ENCODE results near the gene XPO6. TPM values are rescaled to one million over a fixed set of nuclear protein-coding genes. Genes with fewer than 3 reads are reported as not detected.

The XPO6 gene, protein sequence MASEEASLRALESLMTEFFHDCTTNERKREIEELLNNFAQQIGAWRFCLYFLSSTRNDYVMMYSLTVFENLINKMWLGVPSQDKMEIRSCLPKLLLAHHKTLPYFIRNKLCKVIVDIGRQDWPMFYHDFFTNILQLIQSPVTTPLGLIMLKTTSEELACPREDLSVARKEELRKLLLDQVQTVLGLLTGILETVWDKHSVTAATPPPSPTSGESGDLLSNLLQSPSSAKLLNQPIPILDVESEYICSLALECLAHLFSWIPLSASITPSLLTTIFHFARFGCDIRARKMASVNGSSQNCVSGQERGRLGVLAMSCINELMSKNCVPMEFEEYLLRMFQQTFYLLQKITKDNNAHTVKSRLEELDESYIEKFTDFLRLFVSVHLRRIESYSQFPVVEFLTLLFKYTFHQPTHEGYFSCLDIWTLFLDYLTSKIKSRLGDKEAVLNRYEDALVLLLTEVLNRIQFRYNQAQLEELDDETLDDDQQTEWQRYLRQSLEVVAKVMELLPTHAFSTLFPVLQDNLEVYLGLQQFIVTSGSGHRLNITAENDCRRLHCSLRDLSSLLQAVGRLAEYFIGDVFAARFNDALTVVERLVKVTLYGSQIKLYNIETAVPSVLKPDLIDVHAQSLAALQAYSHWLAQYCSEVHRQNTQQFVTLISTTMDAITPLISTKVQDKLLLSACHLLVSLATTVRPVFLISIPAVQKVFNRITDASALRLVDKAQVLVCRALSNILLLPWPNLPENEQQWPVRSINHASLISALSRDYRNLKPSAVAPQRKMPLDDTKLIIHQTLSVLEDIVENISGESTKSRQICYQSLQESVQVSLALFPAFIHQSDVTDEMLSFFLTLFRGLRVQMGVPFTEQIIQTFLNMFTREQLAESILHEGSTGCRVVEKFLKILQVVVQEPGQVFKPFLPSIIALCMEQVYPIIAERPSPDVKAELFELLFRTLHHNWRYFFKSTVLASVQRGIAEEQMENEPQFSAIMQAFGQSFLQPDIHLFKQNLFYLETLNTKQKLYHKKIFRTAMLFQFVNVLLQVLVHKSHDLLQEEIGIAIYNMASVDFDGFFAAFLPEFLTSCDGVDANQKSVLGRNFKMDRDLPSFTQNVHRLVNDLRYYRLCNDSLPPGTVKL
- total RNA-seq (100 to 1,000 TPM in 1 of 2 donors, 10 to 100 TPM in 1; 88.6 to 103 TPM), polyA plus RNA-seq (10 to 100 TPM; 28.0 to 85.1 TPM)
- long read RNA-seq, donor 1, partial matches to known transcripts = 31 of 52 reads
- long read RNA-seq, donor 1, other reads (novel, unspliced or antisense) = 21 of 52 reads
- long read RNA-seq, donor 2, full-length matches to known transcripts = 1 of 22 reads
- long read RNA-seq, donor 2, partial matches to known transcripts = 13 of 22 reads
- long read RNA-seq, donor 2, other reads (novel, unspliced or antisense) = 8 of 22 reads

DNA sequence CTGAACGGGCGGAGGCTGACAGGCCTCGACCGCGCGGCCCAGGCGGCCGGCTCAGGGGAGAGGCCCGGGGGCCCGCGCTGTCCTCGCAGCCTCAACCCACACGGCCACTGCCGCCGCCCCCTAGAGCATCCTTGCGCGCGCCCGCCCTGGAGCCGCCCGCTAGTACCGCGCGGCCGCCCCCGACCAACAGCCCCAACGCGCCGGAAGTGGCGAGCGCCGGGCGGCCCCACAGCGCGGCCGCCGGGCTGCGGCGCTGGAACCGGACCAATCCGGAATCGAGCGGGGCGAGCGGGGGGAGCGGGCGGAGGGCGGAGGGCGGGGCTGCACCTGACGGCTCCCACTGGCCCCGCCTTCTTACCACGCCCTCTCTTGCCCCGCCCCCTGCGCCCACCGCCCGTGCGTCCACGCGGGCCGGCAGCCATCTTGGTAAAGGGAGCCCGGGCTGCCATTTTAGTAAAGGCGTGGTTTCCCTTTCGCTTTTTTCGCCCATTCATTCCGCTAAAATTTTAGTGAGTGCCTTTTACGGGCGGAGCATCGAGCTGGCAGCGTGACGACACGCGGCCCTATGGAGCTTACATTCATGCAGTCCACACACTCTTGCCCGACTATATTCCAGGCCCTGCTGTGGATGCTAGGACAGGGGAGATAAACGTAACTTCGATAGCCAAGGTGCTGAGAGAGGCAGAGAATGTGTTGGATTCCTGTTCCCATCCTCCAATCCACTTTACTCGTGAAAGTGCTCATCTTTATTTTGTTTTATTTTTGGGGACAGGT, at the start of gene XPO6:
XPO6 (minus strand) TSS at position 208 of the 774 bp plus-strand sequence. CDS start 597 bp downstream, outside the sequence.
- H3K36me3 ChIP-seq (ENCODE audit: control insufficient read depth in 1 of 2, insufficient read depth in 2 of 2, low read length in 1 of 2) = no peaks in the 10 kb centered on the region
- 1% methylated on average over 64 to 76 of the region's 76 CpGs for WGBS, 2 donors
- DNase-seq (peak; percentile 97 to 100), ATAC-seq (ENCODE audit: low FRiP score) (peak; percentile 97)
- no peaks in the 10 kb centered on the region for H3K9me3 ChIP-seq (ENCODE audit: control insufficient read depth, low read length)
- no peaks in the 10 kb centered on the region for H3K27me3 ChIP-seq (ENCODE audit: control insufficient read depth in 1 of 2, insufficient read depth in 2 of 2, low read length in 1 of 2)
- intact Hi-C loops (cut with DNase I) = loop anchor here (5.0 to 10.0 kb wide), 2 partner anchors 63 to 80 kb away; no protein-coding TSS in a partner anchor
- no peaks in the 10 kb centered on the region for H3K4me1 ChIP-seq (ENCODE audit: control insufficient read depth in 1 of 2, insufficient read depth in 2 of 2, low read length in 2 of 2)
- H3K27ac ChIP-seq (ENCODE audit: low read depth in 1 of 2, low read length in 2 of 2) = peak within 1 kb of the TSS; percentile 10 to 14
- H3K4me3 ChIP-seq (ENCODE audit: low read length in 2 of 2) = peak within 1 kb of the TSS; percentile 85 to 93

DNA sequence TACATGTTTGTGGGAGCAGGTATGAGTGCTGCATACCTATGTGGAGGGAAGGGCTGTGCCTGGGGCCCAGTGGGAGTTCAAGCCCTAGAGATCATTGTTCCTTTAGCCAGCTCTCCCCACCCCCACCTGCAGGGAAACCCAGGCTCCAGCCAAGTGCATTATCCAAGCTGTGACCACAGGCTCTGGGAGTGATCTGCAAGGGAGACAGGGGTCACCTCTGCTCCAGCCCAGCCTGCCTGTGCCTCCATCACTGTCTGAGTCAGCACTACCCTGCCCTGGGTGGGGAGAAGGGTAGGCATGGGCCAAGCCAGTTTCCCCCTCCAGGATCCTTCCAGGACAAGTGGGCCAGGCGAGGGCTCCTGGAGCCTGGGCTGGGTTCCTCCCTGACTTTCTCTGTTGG, 48.4 kb upstream of the XPO6 start:
- no peak overlapping the region for H3K4me3 ChIP-seq (ENCODE audit: low read length in 2 of 2)
- 79 to 90% methylated on average over 1 of the region's 1 CpG for WGBS, 2 donors
- no peak for DNase-seq
- H3K9me3 ChIP-seq (ENCODE audit: control insufficient read depth, low read length) = no peaks in the 10 kb centered on the region
- no peaks in the 10 kb centered on the region for H3K36me3 ChIP-seq (ENCODE audit: control insufficient read depth in 1 of 2, insufficient read depth in 2 of 2, low read length in 1 of 2)
- H3K4me1 ChIP-seq (ENCODE audit: control insufficient read depth in 1 of 2, insufficient read depth in 2 of 2, low read length in 2 of 2) = no peaks in the 10 kb centered on the region
- no peaks in the 10 kb centered on the region for H3K27me3 ChIP-seq (ENCODE audit: control insufficient read depth in 1 of 2, insufficient read depth in 2 of 2, low read length in 1 of 2)
- no peak for ATAC-seq (ENCODE audit: low FRiP score)
- intact Hi-C loops (cut with DNase I) = no loop called here
- H3K27ac ChIP-seq (ENCODE audit: low read depth in 1 of 2, low read length in 2 of 2) = no peak overlapping the region

DNA sequence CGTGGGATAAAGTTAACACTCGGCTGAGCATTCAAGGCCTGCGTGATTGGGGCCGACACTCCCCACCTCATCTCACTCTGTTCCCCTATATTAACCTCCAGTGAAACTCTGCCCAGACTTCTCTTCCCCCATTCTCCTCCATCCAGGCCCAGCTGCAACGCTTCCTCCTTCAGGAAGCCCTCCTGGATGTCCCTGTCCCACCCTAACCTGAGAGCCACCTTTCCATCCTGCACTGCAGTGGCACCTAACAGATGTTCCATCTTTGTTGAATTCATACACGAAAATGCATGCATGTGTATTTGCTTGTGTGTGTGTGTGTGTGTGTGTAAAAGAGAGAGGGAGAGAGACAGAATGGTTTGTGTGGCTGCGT, 48.0 kb upstream of the XPO6 start:
- Histone ChIP-seq H3K4me1 (ENCODE audit: control insufficient read depth in 1 of 2, insufficient read depth in 2 of 2, low read length in 2 of 2) (no peaks in the 10 kb centered on the region), H3K27ac (ENCODE audit: low read depth in 1 of 2, low read length in 2 of 2) (no peak overlapping the region), H3K9me3 (ENCODE audit: control insufficient read depth, low read length) (no peaks in the 10 kb centered on the region), H3K36me3 (ENCODE audit: control insufficient read depth in 1 of 2, insufficient read depth in 2 of 2, low read length in 1 of 2) (no peaks in the 10 kb centered on the region), H3K27me3 (ENCODE audit: control insufficient read depth in 1 of 2, insufficient read depth in 2 of 2, low read length in 1 of 2) (no peaks in the 10 kb centered on the region), H3K4me3 (ENCODE audit: low read length in 2 of 2) (no peak overlapping the region)
- 80 to 86% methylated on average over 7 of the region's 7 CpGs for WGBS, 2 donors
- intact Hi-C loops (cut with DNase I) = no loop called here
- DNase-seq (no peak), ATAC-seq (ENCODE audit: low FRiP score) (no peak)

DNA sequence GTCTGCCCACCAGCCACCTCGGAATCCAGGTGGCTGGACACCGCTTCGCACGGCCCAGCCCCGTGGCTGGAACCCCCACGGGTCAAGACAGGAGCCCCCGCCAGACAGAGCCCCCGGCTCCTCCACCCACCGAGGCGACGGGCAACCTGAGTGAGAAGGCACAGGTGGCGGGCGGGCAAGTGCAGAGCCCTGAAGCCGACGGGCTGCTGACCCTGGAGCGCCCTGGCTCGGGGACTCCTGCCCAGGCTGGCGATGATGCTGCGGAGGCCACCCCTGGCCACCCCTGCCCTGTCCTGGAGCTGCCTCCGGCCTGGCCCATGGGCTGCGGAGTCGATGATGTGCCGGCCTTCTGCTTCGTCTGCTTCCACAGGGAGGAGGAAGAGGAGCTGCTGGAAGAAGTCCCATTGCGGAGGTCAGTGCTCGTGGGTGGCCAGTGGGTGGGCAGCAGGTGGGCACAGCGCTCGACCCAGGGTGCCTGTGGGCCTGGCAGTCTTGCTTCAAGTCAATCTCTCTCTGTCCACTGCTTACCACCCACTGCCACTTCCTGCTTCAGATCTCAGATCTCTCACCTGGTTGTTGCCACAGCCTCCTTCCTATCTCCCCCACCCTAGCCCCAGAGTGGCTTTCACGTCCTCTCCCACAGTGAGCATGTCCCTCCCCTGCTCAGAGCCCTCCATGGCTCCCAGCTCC, 47.5 kb upstream of the XPO6 start:
- Histone ChIP-seq H3K9me3 (ENCODE audit: control insufficient read depth, low read length) (no peaks in the 10 kb centered on the region), H3K36me3 (ENCODE audit: control insufficient read depth in 1 of 2, insufficient read depth in 2 of 2, low read length in 1 of 2) (no peaks in the 10 kb centered on the region), H3K4me3 (ENCODE audit: low read length in 2 of 2) (no peak overlapping the region), H3K4me1 (ENCODE audit: control insufficient read depth in 1 of 2, insufficient read depth in 2 of 2, low read length in 2 of 2) (no peaks in the 10 kb centered on the region), H3K27ac (ENCODE audit: low read depth in 1 of 2, low read length in 2 of 2) (no peak overlapping the region), H3K27me3 (ENCODE audit: control insufficient read depth in 1 of 2, insufficient read depth in 2 of 2, low read length in 1 of 2) (no peaks in the 10 kb centered on the region)
- WGBS, 2 donors = 17 to 20% methylated on average over 28 to 29 of the region's 29 CpGs
- intact Hi-C loops (cut with DNase I) = no loop called here
- ATAC-seq (ENCODE audit: low FRiP score) (peak; percentile 12), DNase-seq (no peak)

DNA sequence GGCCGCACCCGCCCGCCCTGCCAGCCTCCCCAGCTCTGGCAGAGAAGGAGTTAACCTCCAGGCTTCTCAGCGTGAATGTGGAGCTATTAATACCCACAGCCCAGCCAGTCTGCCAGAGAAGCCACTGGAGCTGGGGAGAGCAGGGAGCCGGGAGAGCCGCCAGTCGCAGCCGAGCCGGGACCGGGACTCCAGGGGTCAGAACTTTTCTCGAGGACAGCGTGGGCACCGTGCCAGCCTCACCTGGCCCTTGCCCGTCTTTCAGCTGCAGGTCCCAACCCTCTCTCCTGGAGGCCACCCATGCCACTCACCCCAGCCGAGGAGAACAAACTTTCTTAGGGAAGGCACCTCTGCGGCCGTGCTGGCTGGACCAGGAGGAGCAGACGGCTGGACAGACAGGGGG, 46.8 kb upstream of the XPO6 start:
- no peaks in the 10 kb centered on the region for H3K27me3 ChIP-seq (ENCODE audit: control insufficient read depth in 1 of 2, insufficient read depth in 2 of 2, low read length in 1 of 2)
- H3K4me1 ChIP-seq (ENCODE audit: control insufficient read depth in 1 of 2, insufficient read depth in 2 of 2, low read length in 2 of 2) = no peaks in the 10 kb centered on the region
- H3K27ac ChIP-seq (ENCODE audit: low read depth in 1 of 2, low read length in 2 of 2) = no peak overlapping the region
- DNase-seq = peak; percentile 60 to 80
- H3K9me3 ChIP-seq (ENCODE audit: control insufficient read depth, low read length) = no peaks in the 10 kb centered on the region
- no peaks in the 10 kb centered on the region for H3K36me3 ChIP-seq (ENCODE audit: control insufficient read depth in 1 of 2, insufficient read depth in 2 of 2, low read length in 1 of 2)
- intact Hi-C loops (cut with DNase I) = no loop called here
- ATAC-seq (ENCODE audit: low FRiP score) = peak; percentile 33
- 1 to 2% methylated on average over 18 of the region's 18 CpGs for WGBS, 2 donors
- no peak overlapping the region for H3K4me3 ChIP-seq (ENCODE audit: low read length in 2 of 2)

DNA sequence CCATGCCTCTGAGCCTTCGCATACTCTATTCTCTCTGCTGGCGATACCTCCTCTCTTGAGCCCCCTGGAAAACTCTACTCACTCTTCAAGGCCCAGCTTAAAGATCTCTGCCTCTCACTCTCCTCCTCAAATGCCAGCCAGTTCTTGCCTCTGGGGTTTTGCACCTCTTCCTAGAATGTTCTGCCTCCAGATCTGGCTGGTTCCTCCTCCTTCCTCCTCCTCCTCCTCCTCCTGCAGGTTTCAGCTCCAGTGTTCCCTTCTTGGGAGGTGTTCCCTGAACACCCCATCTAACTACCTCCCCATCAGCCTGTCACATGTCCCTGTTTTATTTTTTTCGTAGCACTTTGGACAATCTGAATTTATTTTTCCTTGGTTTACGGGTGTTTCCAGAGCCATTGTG, 45.5 kb upstream of the XPO6 start:
- H3K27ac ChIP-seq (ENCODE audit: low read depth in 1 of 2, low read length in 2 of 2) = no peak overlapping the region
- WGBS, 2 donors = 66 to 80% methylated on average over 4 of the region's 4 CpGs
- no peaks in the 10 kb centered on the region for H3K9me3 ChIP-seq (ENCODE audit: control insufficient read depth, low read length)
- DNase-seq (no peak), ATAC-seq (ENCODE audit: low FRiP score) (no peak)
- intact Hi-C loops (cut with DNase I) = no loop called here
- H3K4me1 ChIP-seq (ENCODE audit: control insufficient read depth in 1 of 2, insufficient read depth in 2 of 2, low read length in 2 of 2) = no peaks in the 10 kb centered on the region
- no peak overlapping the region for H3K4me3 ChIP-seq (ENCODE audit: low read length in 2 of 2)
- no peaks in the 10 kb centered on the region for H3K36me3 ChIP-seq (ENCODE audit: control insufficient read depth in 1 of 2, insufficient read depth in 2 of 2, low read length in 1 of 2)
- no peaks in the 10 kb centered on the region for H3K27me3 ChIP-seq (ENCODE audit: control insufficient read depth in 1 of 2, insufficient read depth in 2 of 2, low read length in 1 of 2)

DNA sequence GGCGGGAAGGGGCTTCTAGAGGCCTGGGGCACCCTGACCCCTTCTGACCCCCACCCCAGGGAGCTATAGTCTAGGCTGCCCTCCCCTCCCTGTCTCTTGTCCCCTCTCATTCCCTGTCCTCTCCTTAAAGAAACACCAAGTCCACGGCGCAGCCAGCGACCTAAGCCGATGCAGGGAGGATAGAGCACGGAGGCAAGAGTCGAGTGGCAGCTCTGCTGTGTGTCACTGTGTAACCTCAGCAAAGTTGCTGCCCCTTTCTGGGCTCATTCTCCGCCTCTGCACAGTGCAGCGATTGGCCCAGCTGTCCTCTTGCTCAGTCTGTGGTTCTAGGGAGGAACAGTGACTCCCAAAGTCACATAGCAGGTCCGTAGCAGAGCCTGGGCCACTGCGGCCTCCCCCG, 44.1 kb upstream of the XPO6 start:
- WGBS, 2 donors = 87 to 89% methylated on average over 12 of the region's 12 CpGs

More for the DNA sequence above, 44.1 kb upstream of the XPO6 start:
- DNase-seq = no peak
- no peaks in the 10 kb centered on the region for H3K9me3 ChIP-seq (ENCODE audit: control insufficient read depth, low read length)
- no peaks in the 10 kb centered on the region for H3K4me1 ChIP-seq (ENCODE audit: control insufficient read depth in 1 of 2, insufficient read depth in 2 of 2, low read length in 2 of 2)
- no peak overlapping the region for H3K27ac ChIP-seq (ENCODE audit: low read depth in 1 of 2, low read length in 2 of 2)
- intact Hi-C loops (cut with DNase I) = no loop called here
- H3K27me3 ChIP-seq (ENCODE audit: control insufficient read depth in 1 of 2, insufficient read depth in 2 of 2, low read length in 1 of 2) = no peaks in the 10 kb centered on the region
- H3K36me3 ChIP-seq (ENCODE audit: control insufficient read depth in 1 of 2, insufficient read depth in 2 of 2, low read length in 1 of 2) = no peaks in the 10 kb centered on the region
- ATAC-seq (ENCODE audit: low FRiP score) = no peak
- no peak overlapping the region for H3K4me3 ChIP-seq (ENCODE audit: low read length in 2 of 2)
